ENCODE results near the gene ASB3.

GRCh38 chr2:53770264-53770663 lies 16.5 kb downstream of the ASB3 start:
- TF ChIP-seq EP300 (IDR thresholded peaks at IDR 0.05) (no peak), CTCF (IDR thresholded peaks at IDR 0.05) (no peak)

All from ovary (tissue), 3 donors.